Mononuclear cell (primary cell): ENCODE measurements around the gene SPATA6L. TPM values are rescaled to one million over a fixed set of nuclear protein-coding genes. Genes with fewer than 3 reads are reported as not detected.

ENCODE experiments used
- total RNA-seq: library from RNA; depleted of rRNA; stranded (reverse); fragments of >200 nt; gene quantifications from one replicate; pipeline ENCODE4 v1.2.3, GENCODE V29; 2012

Gene SPATA6L
- total RNA-seq, 1 donor: 1.8 TPM

Other genes starting within 250 kb of the SPATA6L start
- gene SLC1A1, start 176.0 kb downstream of the SPATA6L start, total RNA-seq: not detected
- gene PLPP6, start 4.2 kb downstream of the SPATA6L start, total RNA-seq: 10.1 TPM
- gene CDC37L1, start 13.1 kb upstream of the SPATA6L start, total RNA-seq: 36.2 TPM
- gene AK3, start 74.7 kb upstream of the SPATA6L start, total RNA-seq: 23.7 TPM
- gene RCL1, start 126.5 kb upstream of the SPATA6L start, total RNA-seq: 27.7 TPM